Large intestine (tissue), 12 donors: ENCODE results near the gene HAUS6. TPM values are rescaled to one million over a fixed set of nuclear protein-coding genes. Genes with fewer than 3 reads are reported as not detected.
A peak's percentile ranks its signal among the peaks of the same experiment; 100 is the strongest.
"Not testable (repeated sequence)": the region's sequence is repeated elsewhere in the genome, so short reads cannot be mapped to it uniquely, and the experiment has no call there.

Experiments used
- DNase-seq, 2 donors: peaks; one replicate each; pipeline versions ENCODE4 v3.0.0 to v3.0.0-alpha.2; 2013
- H3K27ac ChIP-seq: one replicate; pipeline ENCODE4 v1.5.1; 2013; ENCODE audit warnings: low read length
- H3K27me3 ChIP-seq: 2 replicates; pipeline ENCODE4 v1.6.1; 2013; ENCODE audit warnings: low read length; ENCODE audit not compliant: control insufficient read depth, insufficient read depth
- H3K36me3 ChIP-seq: 2 replicates; pipeline ENCODE4 v1.6.1; 2013; ENCODE audit warnings: low read length; ENCODE audit not compliant: control insufficient read depth, insufficient read depth
- H3K4me1 ChIP-seq: one replicate; pipeline ENCODE4 v1.6.1; 2013; ENCODE audit warnings: low read length; ENCODE audit not compliant: control insufficient read depth, insufficient read depth
- H3K4me3 ChIP-seq: one replicate; pipeline ENCODE4 v1.5.1; 2013; ENCODE audit warnings: low read length
- H3K9me3 ChIP-seq: one replicate; pipeline ENCODE4 v1.6.1; 2013; ENCODE audit warnings: mild to moderate bottlenecking, low read depth, low read length, moderate library complexity; ENCODE audit not compliant: control insufficient read depth
- WGBS: methylation state at CpG from one replicate; pipeline ENCODE4 v1.1.5; 2013; ENCODE audit warnings: low lambda C conversion rate; ENCODE audit not compliant: insufficient coverage; 5-methylcytosine and 5-hydroxymethylcytosine counted together
- long read RNA-seq, 11 donors: transcript quantifications; one replicate each; lab custom pipeline, GENCODE V29; 2026
- polyA plus RNA-seq: library from polyadenylated mRNA; unstranded; fragments of 120-200 nt; gene quantifications from one replicate; pipeline ENCODE4 v1.2.1, GENCODE V29; 2013

HAUS6 gene, protein sequence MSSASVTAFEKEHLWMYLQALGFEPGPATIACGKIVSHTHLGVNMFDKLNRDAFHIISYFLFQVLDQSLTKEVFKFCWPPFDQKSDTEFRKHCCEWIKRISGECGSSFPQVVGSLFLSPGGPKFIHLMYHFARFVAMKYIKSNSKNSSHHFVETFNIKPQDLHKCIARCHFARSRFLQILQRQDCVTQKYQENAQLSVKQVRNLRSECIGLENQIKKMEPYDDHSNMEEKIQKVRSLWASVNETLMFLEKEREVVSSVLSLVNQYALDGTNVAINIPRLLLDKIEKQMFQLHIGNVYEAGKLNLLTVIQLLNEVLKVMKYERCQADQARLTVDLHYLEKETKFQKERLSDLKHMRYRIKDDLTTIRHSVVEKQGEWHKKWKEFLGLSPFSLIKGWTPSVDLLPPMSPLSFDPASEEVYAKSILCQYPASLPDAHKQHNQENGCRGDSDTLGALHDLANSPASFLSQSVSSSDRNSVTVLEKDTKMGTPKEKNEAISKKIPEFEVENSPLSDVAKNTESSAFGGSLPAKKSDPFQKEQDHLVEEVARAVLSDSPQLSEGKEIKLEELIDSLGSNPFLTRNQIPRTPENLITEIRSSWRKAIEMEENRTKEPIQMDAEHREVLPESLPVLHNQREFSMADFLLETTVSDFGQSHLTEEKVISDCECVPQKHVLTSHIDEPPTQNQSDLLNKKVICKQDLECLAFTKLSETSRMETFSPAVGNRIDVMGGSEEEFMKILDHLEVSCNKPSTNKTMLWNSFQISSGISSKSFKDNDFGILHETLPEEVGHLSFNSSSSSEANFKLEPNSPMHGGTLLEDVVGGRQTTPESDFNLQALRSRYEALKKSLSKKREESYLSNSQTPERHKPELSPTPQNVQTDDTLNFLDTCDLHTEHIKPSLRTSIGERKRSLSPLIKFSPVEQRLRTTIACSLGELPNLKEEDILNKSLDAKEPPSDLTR
- polyA plus RNA-seq, result 10.5 TPM
- long read RNA-seq, donor 1, full-length matches to known transcripts, result 1 of 1 reads
- long read RNA-seq, donor 1, partial matches to known transcripts, result 0 of 1 reads
- long read RNA-seq, donor 1, other reads (novel, unspliced or antisense), result 0 of 1 reads
- long read RNA-seq, donor 2, result 0 reads
- long read RNA-seq, donor 3, result 0 reads
- long read RNA-seq, donor 4, result 0 reads
- long read RNA-seq, donor 5, result 0 reads
- long read RNA-seq, donor 6, result 0 reads
- long read RNA-seq, donor 7, full-length matches to known transcripts, result 1 of 1 reads
- long read RNA-seq, donor 7, partial matches to known transcripts, result 0 of 1 reads
- long read RNA-seq, donor 7, other reads (novel, unspliced or antisense), result 0 of 1 reads
- long read RNA-seq, donor 8, result 0 reads
- long read RNA-seq, donor 9, result 0 reads
- long read RNA-seq, donor 10, full-length matches to known transcripts, result 1 of 1 reads
- long read RNA-seq, donor 10, partial matches to known transcripts, result 0 of 1 reads
- long read RNA-seq, donor 10, other reads (novel, unspliced or antisense), result 0 of 1 reads
- long read RNA-seq, donor 11, full-length matches to known transcripts, result 1 of 1 reads
- long read RNA-seq, donor 11, partial matches to known transcripts, result 0 of 1 reads
- long read RNA-seq, donor 11, other reads (novel, unspliced or antisense), result 0 of 1 reads

- Histone ChIP-seq H3K4me1 (no peaks in the 10 kb centered on the region), H3K36me3 (peaks cover 3% of the 10 kb centered on the region), H3K9me3 (peaks cover 3% of the 10 kb centered on the region), H3K4me3 (peak within 1 kb of the TSS; percentile 79), H3K27ac (peak within 1 kb of the TSS; percentile 96), H3K27me3 (no peaks in the 10 kb centered on the region)
- peak; percentile 97 to 98 for DNase-seq
- WGBS, result no CpG with 5 or more reads among the region's 46 CpGs
Measured at GRCh38 chr9:19102631-19103345, at the start of gene HAUS6. Gene HAUS6, minus strand, starts transcription at chr9:19102904. Its CDS starts 253 bp downstream, at chr9:19102651.

DNA sequence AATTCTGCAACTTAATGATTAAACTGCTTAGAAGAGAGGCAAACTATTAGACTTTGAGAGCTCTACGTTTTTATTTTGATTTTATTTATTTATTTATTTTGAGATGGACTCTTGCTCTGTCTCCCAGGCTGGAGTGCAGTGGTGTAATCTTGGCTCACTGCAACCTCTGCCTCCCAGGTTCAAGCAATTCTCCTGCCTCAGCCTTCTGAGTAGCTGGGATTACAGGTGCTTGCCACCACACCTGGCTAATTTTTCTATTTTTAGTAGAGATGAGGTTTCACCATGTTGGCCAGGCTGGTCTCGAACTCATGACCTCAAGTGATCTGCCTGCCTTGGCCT, 49.4 kb upstream of the HAUS6 start:
- DNase-seq, H3K9me3 ChIP-seq, H3K4me3 ChIP-seq, H3K27me3 ChIP-seq, H3K36me3 ChIP-seq: not testable (repeated sequence)
- WGBS, result 13% methylated on average over 1 of the region's 2 CpGs
- Histone ChIP-seq H3K4me1 (peaks cover 31% of the 10 kb centered on the region), H3K27ac (peak overlapping the region; percentile 90)

GRCh38 chr9:19151425-19152159, 48.9 kb upstream of the HAUS6 start:
- Histone ChIP-seq H3K4me3 (no peak overlapping the region), H3K27ac (peak overlapping the region; percentile 90), H3K36me3 (no peaks in the 10 kb centered on the region), H3K9me3 (no peaks in the 10 kb centered on the region), H3K4me1 (peaks cover 31% of the 10 kb centered on the region), H3K27me3 (no peaks in the 10 kb centered on the region)
- WGBS, result 0% methylated on average over 1 of the region's 5 CpGs
- peak; percentile 75 to 93 for DNase-seq

- 60% methylated on average over 1 of the region's 3 CpGs for WGBS
- no peaks in the 10 kb centered on the region for H3K27me3 ChIP-seq
- H3K4me3 ChIP-seq, result no peak overlapping the region
- no peak overlapping the region for H3K27ac ChIP-seq
- H3K4me1 ChIP-seq, result peaks cover 20% of the 10 kb centered on the region
- DNase-seq, result no peak
- no peaks in the 10 kb centered on the region for H3K9me3 ChIP-seq
- no peaks in the 10 kb centered on the region for H3K36me3 ChIP-seq
Measured at GRCh38 chr9:19149230-19149629, 46.5 kb upstream of the HAUS6 start.

DNA sequence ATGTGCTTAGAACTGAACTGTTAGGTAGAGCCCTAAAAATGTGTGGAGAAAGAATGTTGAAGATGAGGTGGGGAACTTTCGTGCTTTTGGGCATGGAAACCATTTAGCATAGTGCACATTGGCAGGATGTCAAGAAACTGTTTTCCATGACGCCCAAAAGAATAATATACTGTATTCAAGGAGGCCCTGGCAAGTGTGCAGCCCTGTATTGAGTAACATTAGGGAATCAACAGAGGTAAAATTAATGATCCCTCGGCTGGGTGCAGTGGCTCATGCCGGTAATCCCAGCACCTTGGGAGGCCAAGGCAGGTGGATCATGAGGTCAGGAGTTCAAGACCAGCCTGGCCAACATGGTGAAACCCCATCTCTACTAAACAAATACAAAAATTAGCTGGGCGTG, 45.5 kb upstream of the HAUS6 start:
- no peak for DNase-seq
- H3K36me3 ChIP-seq, result no peaks in the 10 kb centered on the region
- no CpG with 5 or more reads among the region's 5 CpGs for WGBS

DNA sequence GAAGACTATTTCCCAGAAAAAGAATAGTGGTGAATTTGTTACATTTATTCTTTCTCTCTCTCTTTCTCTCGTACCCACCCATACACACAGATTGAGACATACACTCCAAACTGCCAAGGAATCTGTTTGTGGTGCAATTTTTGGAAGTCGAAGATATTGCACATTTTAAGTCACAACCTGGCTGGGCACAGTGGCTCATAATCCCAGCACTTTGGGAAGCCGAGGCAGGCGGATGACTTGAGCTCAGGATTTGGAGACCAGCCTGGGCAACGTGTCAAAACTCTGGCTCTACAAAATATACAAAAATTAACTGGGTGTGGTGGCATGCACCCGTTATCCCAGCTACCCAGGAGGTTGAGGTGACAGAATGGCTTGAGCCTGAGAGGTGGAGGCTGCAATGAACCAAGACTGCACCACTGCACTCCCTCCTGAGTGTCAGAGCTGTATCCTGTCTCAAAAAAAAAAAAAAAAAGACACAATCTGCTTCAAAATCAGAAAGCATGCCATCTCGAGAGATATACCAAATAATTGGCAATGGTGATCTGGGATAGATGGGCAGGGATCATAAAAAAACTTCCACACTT, 43.8 kb upstream of the HAUS6 start:
- 100% methylated on average over 1 of the region's 7 CpGs for WGBS
- Histone ChIP-seq H3K9me3 (no peaks in the 10 kb centered on the region), H3K4me1 (peaks cover 15% of the 10 kb centered on the region), H3K27me3 (no peaks in the 10 kb centered on the region), H3K36me3 (no peaks in the 10 kb centered on the region), H3K27ac (no peak overlapping the region), H3K4me3 (no peak overlapping the region)
- DNase-seq, result no peak

More for the DNA sequence above, 45.5 kb upstream of the HAUS6 start:
- Histone ChIP-seq H3K9me3 (no peaks in the 10 kb centered on the region), H3K27ac (no peak overlapping the region), H3K4me3 (no peak overlapping the region), H3K27me3 (no peaks in the 10 kb centered on the region), H3K4me1 (peaks cover 19% of the 10 kb centered on the region)

GRCh38 chr9:19145881-19146280, 43.2 kb upstream of the HAUS6 start:
- peaks cover 9% of the 10 kb centered on the region for H3K4me1 ChIP-seq
- H3K27ac ChIP-seq, result no peak overlapping the region
- H3K4me3 ChIP-seq, result no peak overlapping the region
- no CpG with 5 or more reads among the region's 5 CpGs for WGBS
- H3K36me3 ChIP-seq, result no peaks in the 10 kb centered on the region
- no peaks in the 10 kb centered on the region for H3K27me3 ChIP-seq
- no peak for DNase-seq
- H3K9me3 ChIP-seq, result no peaks in the 10 kb centered on the region

GRCh38 chr9:19140259-19140658, 37.6 kb upstream of the HAUS6 start:
- 88% methylated on average over 3 of the region's 6 CpGs for WGBS
- H3K4me3 ChIP-seq, result no peak overlapping the region
- no peaks in the 10 kb centered on the region for H3K27me3 ChIP-seq
- H3K4me1 ChIP-seq, result peaks cover 2% of the 10 kb centered on the region
- H3K27ac ChIP-seq, result no peak overlapping the region
- H3K9me3 ChIP-seq, result no peaks in the 10 kb centered on the region
- H3K36me3 ChIP-seq, result no peaks in the 10 kb centered on the region
- no peak for DNase-seq
